Measurements from ENCODE around the gene LPP. TPM values are rescaled to one million over a fixed set of nuclear protein-coding genes. Genes with fewer than 3 reads are reported as not detected.

LPP gene
- total RNA-seq, 6 donors from 2014 or later: 86.0 to 196 (median 160) TPM

GRCh38 chr3:188177721-188178120 is 23.8 kb downstream of the LPP start:
- H3K27ac ChIP-seq: no peak overlapping the region
- DNase-seq (no peak), ATAC-seq (ENCODE audit: low FRiP score in 2 of 2) (no peak)
- peaks cover 25 to 32% (median 28%) of the 10 kb centered on the region in 4 donors for H3K4me1 ChIP-seq
- no peak overlapping the region for H3K4me3 ChIP-seq
- TF ChIP-seq EP300 (IDR thresholded peaks at IDR 0.05) (no peak), CTCF (IDR thresholded peaks at IDR 0.05) (no peak), POLR2A (IDR thresholded peaks at IDR 0.05) (no peak), POLR2AphosphoS5 (IDR thresholded peaks at IDR 0.05) (no peak)
- H3K27me3 ChIP-seq: no peaks in the 10 kb centered on the region
- 90 to 100% methylated on average over 2 of the region's 2 CpGs for WGBS, 2 donors
- H3K36me3 ChIP-seq: peaks cover 0 to 3% (median 0%) of the 10 kb centered on the region in 4 donors
- H3K9me3 ChIP-seq: no peaks in the 10 kb centered on the region

GRCh38 chr3:188178293-188178936 is 24.5 kb downstream of the LPP start:
- ATAC-seq (ENCODE audit: low FRiP score in 2 of 2) (no peak), DNase-seq (no peak)
- H3K9me3 ChIP-seq: no peaks in the 10 kb centered on the region
- H3K36me3 ChIP-seq: peaks cover 0 to 3% (median 0%) of the 10 kb centered on the region in 4 donors
- no peak overlapping the region for H3K4me3 ChIP-seq
- H3K27ac ChIP-seq: peak overlapping the region; percentile 56 to 80 (median 68)
- TF ChIP-seq POLR2A (IDR thresholded peaks at IDR 0.05): no peak
- no peak for TF ChIP-seq CTCF (IDR thresholded peaks at IDR 0.05)
- TF ChIP-seq EP300 (IDR thresholded peaks at IDR 0.05): no peak
- TF ChIP-seq POLR2AphosphoS5 (IDR thresholded peaks at IDR 0.05): no peak
- 70 to 80% methylated on average over 7 of the region's 7 CpGs for WGBS, 2 donors
- H3K27me3 ChIP-seq: no peaks in the 10 kb centered on the region
- peaks cover 25 to 32% (median 28%) of the 10 kb centered on the region in 4 donors for H3K4me1 ChIP-seq

GRCh38 chr3:188179006-188179966 is 25.3 kb downstream of the LPP start:
- peak in 1 of 2 donors; percentile 80 for DNase-seq
- Histone ChIP-seq H3K36me3 (peaks cover 0 to 3% (median 0%) of the 10 kb centered on the region in 4 donors), H3K4me1 (peaks cover 23 to 32% (median 26%) of the 10 kb centered on the region in 4 donors), H3K9me3 (no peaks in the 10 kb centered on the region), H3K27me3 (no peaks in the 10 kb centered on the region), H3K27ac (peak overlapping the region; percentile 56 to 80 (median 68)), H3K4me3 (no peak overlapping the region)
- TF ChIP-seq POLR2AphosphoS5 (IDR thresholded peaks at IDR 0.05) (peak; percentile 45 to 72), POLR2A (IDR thresholded peaks at IDR 0.05) (peak in 1 of 4 donors; percentile 13), EP300 (IDR thresholded peaks at IDR 0.05) (peak in 3 of 4 donors; percentile 35 to 87 (median 57)), CTCF (IDR thresholded peaks at IDR 0.05) (no peak)
- WGBS, 2 donors: 42 to 72% methylated on average over 16 of the region's 16 CpGs
- ATAC-seq (ENCODE audit: low FRiP score in 2 of 2): peak; percentile 85 to 90

GRCh38 chr3:188180114-188180513 is 26.2 kb downstream of the LPP start:
- ATAC-seq (ENCODE audit: low FRiP score in 2 of 2) (no peak), DNase-seq (no peak)
- Histone ChIP-seq H3K36me3 (no peaks in the 10 kb centered on the region), H3K4me1 (peaks cover 25 to 30% (median 26%) of the 10 kb centered on the region in 4 donors), H3K4me3 (no peak overlapping the region), H3K27ac (peak overlapping the region; percentile 56 to 80 (median 68)), H3K27me3 (no peaks in the 10 kb centered on the region), H3K9me3 (no peaks in the 10 kb centered on the region)
- no peak for TF ChIP-seq POLR2AphosphoS5 (IDR thresholded peaks at IDR 0.05)
- TF ChIP-seq EP300 (IDR thresholded peaks at IDR 0.05): no peak
- TF ChIP-seq CTCF (IDR thresholded peaks at IDR 0.05): no peak
- WGBS, 2 donors: 80 to 89% methylated on average over 7 of the region's 7 CpGs
